Measurements from ENCODE around the gene C2.
A peak's percentile ranks its signal among the peaks of the same experiment; 100 is the strongest.

Gene C2

GRCh38 chr6:31952890-31953289 lies 25.4 kb downstream of the C2 start:
- H3K27ac ChIP-seq: no peak overlapping the region
- DNase-seq (ENCODE audit: low read depth, low spot score): no peak

GRCh38 chr6:31954511-31954910 lies 27.0 kb downstream of the C2 start:
- DNase-seq (ENCODE audit: low read depth, low spot score): no peak
- H3K27ac ChIP-seq: no peak overlapping the region

- DNase-seq (ENCODE audit: low read depth, low spot score): no peak
- H3K27ac ChIP-seq: no peak overlapping the region
Measured at GRCh38 chr6:31956796-31957195, 29.3 kb downstream of the C2 start.

- H3K27ac ChIP-seq: peak overlapping the region; percentile 45
- no peak for DNase-seq (ENCODE audit: low read depth, low spot score)
Measured at GRCh38 chr6:31958412-31958740, 30.9 kb downstream of the C2 start.

GRCh38 chr6:31958741-31959739 lies 31.5 kb downstream of the C2 start, which contains the start of the genes NELFE and SKIC2:
Gene NELFE, minus strand, starts transcription at chr6:31958971. Its CDS starts 525 bp downstream, at chr6:31958446.
Gene SKIC2, plus strand, starts transcription at chr6:31959175. Its CDS starts 18 bp downstream, at chr6:31959193.
- H3K27ac ChIP-seq: peak within 1 kb of the TSS; percentile 45
- peak; percentile 92 for DNase-seq (ENCODE audit: low read depth, low spot score)

GRCh38 chr6:31961616-31962015 lies 34.1 kb downstream of the C2 start:
- DNase-seq (ENCODE audit: low read depth, low spot score): no peak
- no peak overlapping the region for H3K27ac ChIP-seq

- DNase-seq (ENCODE audit: low read depth, low spot score): no peak
- H3K27ac ChIP-seq: no peak overlapping the region
Measured at GRCh38 chr6:31963921-31964320, 36.4 kb downstream of the C2 start.

GRCh38 chr6:31965700-31966099 lies 38.2 kb downstream of the C2 start:
- no peak overlapping the region for H3K27ac ChIP-seq
- no peak for DNase-seq (ENCODE audit: low read depth, low spot score)

GRCh38 chr6:31966506-31966905 lies 39.0 kb downstream of the C2 start:
- no peak overlapping the region for H3K27ac ChIP-seq
- DNase-seq (ENCODE audit: low read depth, low spot score): no peak

- no peak overlapping the region for H3K27ac ChIP-seq
- no peak for DNase-seq (ENCODE audit: low read depth, low spot score)
Measured at GRCh38 chr6:31966997-31967925, 39.7 kb downstream of the C2 start.

GRCh38 chr6:31967926-31968320 lies 40.4 kb downstream of the C2 start:
- DNase-seq (ENCODE audit: low read depth, low spot score): no peak
- H3K27ac ChIP-seq: no peak overlapping the region

- DNase-seq (ENCODE audit: low read depth, low spot score): no peak
- H3K27ac ChIP-seq: no peak overlapping the region
Measured at GRCh38 chr6:31968326-31968725, 40.8 kb downstream of the C2 start.

- H3K27ac ChIP-seq: no peak overlapping the region
- no peak for DNase-seq (ENCODE audit: low read depth, low spot score)
Measured at GRCh38 chr6:31968791-31969711, 41.5 kb downstream of the C2 start.

GRCh38 chr6:31969712-31970603 lies 42.4 kb downstream of the C2 start:
- DNase-seq (ENCODE audit: low read depth, low spot score): no peak
- no peak overlapping the region for H3K27ac ChIP-seq

GRCh38 chr6:31970604-31971271 lies 43.2 kb downstream of the C2 start:
- no peak for DNase-seq (ENCODE audit: low read depth, low spot score)
- H3K27ac ChIP-seq: peak overlapping the region; percentile 97

GRCh38 chr6:31971279-31971992 lies 43.9 kb downstream of the C2 start:
- DNase-seq (ENCODE audit: low read depth, low spot score): no peak
- peak overlapping the region; percentile 97 for H3K27ac ChIP-seq

GRCh38 chr6:31971993-31972708 lies 44.6 kb downstream of the C2 start, which contains the start of gene DXO:
Gene DXO, minus strand, starts transcription at chr6:31972138. Its CDS starts 463 bp downstream, at chr6:31971675.
- H3K27ac ChIP-seq: peak within 1 kb of the TSS; percentile 97
- peak; percentile 95 for DNase-seq (ENCODE audit: low read depth, low spot score)
